ENCODE measurements around the gene CBARP. TPM values are rescaled to one million over a fixed set of nuclear protein-coding genes. Genes with fewer than 3 reads are reported as not detected.

Gene CBARP
- total RNA-seq, 1 donor from 2014 or later = 3.9 TPM

DNA sequence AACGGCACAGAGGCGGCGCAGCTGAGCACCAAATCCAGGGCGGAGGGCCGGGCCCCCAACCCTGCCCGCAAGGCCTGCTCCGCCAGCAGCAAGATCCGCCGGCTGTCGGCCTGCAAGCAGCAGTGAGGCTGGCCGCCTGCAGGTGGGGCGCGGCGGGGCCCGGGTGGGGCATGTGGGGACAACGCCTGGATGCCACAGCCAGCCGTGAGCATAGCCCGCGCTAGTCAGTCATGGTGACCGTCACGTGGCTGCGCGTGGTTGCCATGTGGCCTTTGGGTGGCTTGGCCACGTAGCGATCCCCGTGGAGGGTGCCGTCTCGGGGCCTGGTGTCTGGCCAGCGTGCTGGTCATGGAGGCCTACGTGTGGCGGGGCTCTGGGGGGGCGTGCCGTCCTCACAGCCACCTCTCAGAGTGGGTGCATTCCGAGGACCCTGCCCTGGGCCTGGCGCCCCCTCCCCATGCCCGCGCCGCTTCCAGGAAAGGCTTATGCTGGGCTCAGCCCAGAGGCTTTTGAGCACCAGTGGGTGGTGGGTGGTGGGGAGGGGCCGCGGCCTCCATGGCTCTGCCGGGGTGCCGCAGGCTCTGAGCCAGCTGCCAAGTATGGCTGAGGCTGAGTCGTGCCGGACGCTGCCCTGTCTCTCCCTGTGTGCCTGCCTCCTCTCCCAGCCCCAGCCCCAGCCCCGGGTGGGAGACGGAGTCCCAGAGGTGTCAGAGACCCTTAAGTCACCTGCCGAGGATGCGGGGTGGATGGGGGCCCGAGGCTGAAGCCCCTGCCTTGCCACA lies 11.1 kb downstream of the CBARP start:
- Histone ChIP-seq H3K27me3 (no peaks in the 10 kb centered on the region), H3K36me3 (peaks cover 0 to 42% of the 10 kb centered on the region in 2 donors), H3K4me3 (no peak overlapping the region), H3K27ac (no peak overlapping the region), H3K9me3 (no peaks in the 10 kb centered on the region), H3K4me1 (peaks cover 2% of the 10 kb centered on the region)
- intact Hi-C loops (cut with DNase I) = no loop called here
- TF ChIP-seq, protein P1, sequence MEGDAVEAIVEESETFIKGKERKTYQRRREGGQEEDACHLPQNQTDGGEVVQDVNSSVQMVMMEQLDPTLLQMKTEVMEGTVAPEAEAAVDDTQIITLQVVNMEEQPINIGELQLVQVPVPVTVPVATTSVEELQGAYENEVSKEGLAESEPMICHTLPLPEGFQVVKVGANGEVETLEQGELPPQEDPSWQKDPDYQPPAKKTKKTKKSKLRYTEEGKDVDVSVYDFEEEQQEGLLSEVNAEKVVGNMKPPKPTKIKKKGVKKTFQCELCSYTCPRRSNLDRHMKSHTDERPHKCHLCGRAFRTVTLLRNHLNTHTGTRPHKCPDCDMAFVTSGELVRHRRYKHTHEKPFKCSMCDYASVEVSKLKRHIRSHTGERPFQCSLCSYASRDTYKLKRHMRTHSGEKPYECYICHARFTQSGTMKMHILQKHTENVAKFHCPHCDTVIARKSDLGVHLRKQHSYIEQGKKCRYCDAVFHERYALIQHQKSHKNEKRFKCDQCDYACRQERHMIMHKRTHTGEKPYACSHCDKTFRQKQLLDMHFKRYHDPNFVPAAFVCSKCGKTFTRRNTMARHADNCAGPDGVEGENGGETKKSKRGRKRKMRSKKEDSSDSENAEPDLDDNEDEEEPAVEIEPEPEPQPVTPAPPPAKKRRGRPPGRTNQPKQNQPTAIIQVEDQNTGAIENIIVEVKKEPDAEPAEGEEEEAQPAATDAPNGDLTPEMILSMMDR (IDR thresholded peaks at IDR 0.05) = no peak
- TF ChIP-seq POLR2AphosphoS5 (IDR thresholded peaks at IDR 0.05; ENCODE audit: insufficient read depth in 1 of 2, low read depth in 1 of 2) = no peak
- no peak for TF ChIP-seq POLR2A (IDR thresholded peaks at IDR 0.05)
- DNase-seq (ENCODE audit: extremely low spot score in 2 of 2) = no peak

DNA sequence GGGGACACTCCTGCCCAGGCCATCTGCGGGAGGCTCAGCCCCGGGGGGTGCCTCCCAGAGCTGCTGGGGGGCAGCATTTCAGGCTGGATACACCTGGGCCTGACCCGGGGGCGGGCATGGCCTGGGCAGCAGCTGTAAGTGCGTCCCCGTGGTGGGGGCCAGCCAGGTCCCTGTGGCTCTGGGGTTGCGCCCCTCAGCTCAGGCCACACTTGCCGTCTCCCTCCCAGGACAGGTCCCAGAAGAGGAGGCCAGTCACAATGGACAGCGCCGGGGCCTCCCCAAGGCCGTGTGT lies 11.6 kb downstream of the CBARP start:
- intact Hi-C loops (cut with DNase I) = no loop called here
- Histone ChIP-seq H3K27me3 (no peaks in the 10 kb centered on the region), H3K9me3 (no peaks in the 10 kb centered on the region), H3K27ac (no peak overlapping the region), H3K4me1 (no peaks in the 10 kb centered on the region), H3K36me3 (peaks cover 0 to 46% of the 10 kb centered on the region in 2 donors), H3K4me3 (no peak overlapping the region)
- TF ChIP-seq POLR2A (IDR thresholded peaks at IDR 0.05) (no peak), POLR2AphosphoS5 (IDR thresholded peaks at IDR 0.05; ENCODE audit: insufficient read depth in 1 of 2, low read depth in 1 of 2) (no peak)
- TF ChIP-seq, protein P1 (IDR thresholded peaks at IDR 0.05) = no peak
- DNase-seq (ENCODE audit: extremely low spot score in 2 of 2) = no peak

DNA sequence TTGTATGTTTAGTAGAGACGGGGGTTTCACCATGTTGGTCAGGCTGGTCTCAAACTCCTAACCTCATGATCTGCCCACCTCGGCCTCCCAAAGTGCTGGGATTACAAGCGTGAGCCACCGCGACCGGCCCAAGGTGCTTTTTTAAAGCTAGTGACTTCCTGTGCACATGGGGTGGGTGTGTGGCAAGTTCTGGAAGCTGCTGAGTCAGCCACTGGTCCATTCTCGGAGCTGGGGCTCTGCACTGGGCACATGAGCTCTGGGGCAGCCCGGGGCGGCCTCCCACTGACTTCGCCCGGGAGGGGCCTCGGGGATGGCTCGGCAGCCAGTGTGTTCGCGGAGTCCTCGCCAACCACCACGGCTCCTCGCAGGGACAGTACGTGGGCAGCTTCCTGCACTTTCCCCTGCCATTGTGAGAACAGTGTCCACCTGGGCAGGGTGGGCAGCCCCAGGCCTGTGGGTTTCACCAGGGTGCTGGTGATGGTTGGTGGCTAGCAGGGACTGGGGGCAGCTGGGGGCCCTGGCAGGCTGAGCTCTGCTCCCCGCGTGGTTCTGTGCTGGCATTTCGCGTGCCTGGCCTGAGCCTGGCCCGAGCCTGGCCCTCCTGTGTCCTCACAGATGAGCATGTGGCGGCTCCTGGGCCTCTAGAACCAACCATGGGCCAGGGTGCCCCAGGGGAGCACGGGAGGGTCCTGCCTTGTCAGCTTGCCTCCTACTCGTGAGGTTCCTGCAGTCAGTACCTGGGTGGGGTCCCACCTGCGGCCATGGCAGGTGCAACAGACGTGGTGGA lies 12.2 kb downstream of the CBARP start:
- H3K27me3 ChIP-seq = no peaks in the 10 kb centered on the region
- no peak overlapping the region for H3K27ac ChIP-seq
- TF ChIP-seq POLR2AphosphoS5 (IDR thresholded peaks at IDR 0.05; ENCODE audit: insufficient read depth in 1 of 2, low read depth in 1 of 2) (no peak), POLR2A (IDR thresholded peaks at IDR 0.05) (no peak)
- TF ChIP-seq, protein P1 (IDR thresholded peaks at IDR 0.05) = no peak
- intact Hi-C loops (cut with DNase I) = no loop called here
- peaks cover 0 to 52% of the 10 kb centered on the region in 2 donors for H3K36me3 ChIP-seq
- DNase-seq (ENCODE audit: extremely low spot score in 2 of 2) = no peak
- no peaks in the 10 kb centered on the region for H3K9me3 ChIP-seq
- no peaks in the 10 kb centered on the region for H3K4me1 ChIP-seq
- H3K4me3 ChIP-seq = no peak overlapping the region

DNA sequence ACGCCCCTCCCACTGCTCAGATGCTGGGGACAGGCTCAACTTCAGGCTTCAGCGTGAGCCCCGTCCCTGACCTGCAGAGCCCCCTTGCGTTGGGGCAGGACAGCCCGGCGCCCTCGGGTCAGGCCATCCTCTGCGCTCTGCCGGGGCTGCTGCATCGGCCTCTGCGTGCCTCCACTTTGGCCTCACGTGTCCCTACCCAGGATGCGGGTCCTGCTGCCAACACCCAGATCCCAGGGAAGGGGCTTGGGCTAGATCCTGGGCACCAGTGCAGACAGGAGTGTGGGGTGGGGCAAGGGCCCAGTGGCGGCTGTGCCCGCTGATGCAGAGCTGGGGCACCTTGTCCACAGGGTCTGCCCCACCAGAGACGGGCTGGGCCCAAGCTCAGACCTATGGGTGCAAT lies 13.0 kb downstream of the CBARP start:
- H3K27me3 ChIP-seq = no peaks in the 10 kb centered on the region
- H3K4me1 ChIP-seq = no peaks in the 10 kb centered on the region
- H3K36me3 ChIP-seq = peaks cover 0 to 56% of the 10 kb centered on the region in 2 donors
- intact Hi-C loops (cut with DNase I) = no loop called here
- TF ChIP-seq POLR2A (IDR thresholded peaks at IDR 0.05) = no peak
- TF ChIP-seq, protein P1 (IDR thresholded peaks at IDR 0.05) = no peak
- TF ChIP-seq POLR2AphosphoS5 (IDR thresholded peaks at IDR 0.05; ENCODE audit: insufficient read depth in 1 of 2, low read depth in 1 of 2) = no peak
- H3K4me3 ChIP-seq = no peak overlapping the region
- DNase-seq (ENCODE audit: extremely low spot score in 2 of 2) = no peak
- H3K27ac ChIP-seq = no peak overlapping the region
- no peaks in the 10 kb centered on the region for H3K9me3 ChIP-seq
